Endothelial cell (in vitro differentiated cells): ENCODE measurements around the gene IKBKG. TPM values are rescaled to one million over a fixed set of nuclear protein-coding genes. Genes with fewer than 3 reads are reported as not detected.
"Not testable (repeated sequence)": the region's sequence is repeated elsewhere in the genome, so short reads cannot be mapped to it uniquely, and the experiment has no call there.

Experiments
- DNase-seq: peaks from one replicate; pipeline ENCODE4 v3.0.0; 2021; ENCODE audit warnings: low spot score
- H3K27ac Mint-ChIP-seq: one replicate; pipeline ENCODE4 v1.8.0; 2021; ENCODE audit warnings: mixed read lengths, inconsistent platforms; ENCODE audit not compliant: unreplicated experiment
- H3K27me3 Mint-ChIP-seq: one replicate; pipeline ENCODE4 v1.8.0; 2021; ENCODE audit warnings: mild to moderate bottlenecking, moderate library complexity, mixed read lengths, inconsistent platforms; ENCODE audit not compliant: unreplicated experiment
- H3K36me3 Mint-ChIP-seq: one replicate; pipeline ENCODE4 v1.8.0; 2021; ENCODE audit warnings: mild to moderate bottlenecking, low read depth, mixed read lengths, inconsistent platforms; ENCODE audit not compliant: unreplicated experiment
- H3K4me1 Mint-ChIP-seq: one replicate; pipeline ENCODE4 v1.8.0; 2021; ENCODE audit warnings: mild to moderate bottlenecking, mixed read lengths, inconsistent platforms; ENCODE audit not compliant: unreplicated experiment
- H3K4me3 Mint-ChIP-seq: one replicate; pipeline ENCODE4 v1.8.0; 2021; ENCODE audit warnings: mild to moderate bottlenecking, mixed read lengths, inconsistent platforms; ENCODE audit not compliant: unreplicated experiment
- H3K9me3 Mint-ChIP-seq: one replicate; pipeline ENCODE4 v1.8.0; 2021; ENCODE audit warnings: mixed read lengths, inconsistent platforms; ENCODE audit not compliant: unreplicated experiment
- total RNA-seq: library from RNA; stranded (reverse); fragmentation: NEBNext Ultra II Directional; extraction: Animal tissue kit (Norgen Biotek cat#: 25700); gene quantifications from one replicate; pipeline ENCODE4 v1.2.1, GENCODE V29; 2021; ENCODE audit not compliant: unreplicated experiment
- TF ChIP-seq, protein P1 (sequence below): fragments of 200-600 bp; sonication (generic); IDR thresholded peaks from one replicate; pipeline ENCODE4 v1.5.0; 2021; ENCODE audit warnings: antibody characterized with exemption; ENCODE audit not compliant: unreplicated experiment

The IKBKG gene
- total RNA-seq, 1 donor from 2014 or later = 23.0 TPM

DNA sequence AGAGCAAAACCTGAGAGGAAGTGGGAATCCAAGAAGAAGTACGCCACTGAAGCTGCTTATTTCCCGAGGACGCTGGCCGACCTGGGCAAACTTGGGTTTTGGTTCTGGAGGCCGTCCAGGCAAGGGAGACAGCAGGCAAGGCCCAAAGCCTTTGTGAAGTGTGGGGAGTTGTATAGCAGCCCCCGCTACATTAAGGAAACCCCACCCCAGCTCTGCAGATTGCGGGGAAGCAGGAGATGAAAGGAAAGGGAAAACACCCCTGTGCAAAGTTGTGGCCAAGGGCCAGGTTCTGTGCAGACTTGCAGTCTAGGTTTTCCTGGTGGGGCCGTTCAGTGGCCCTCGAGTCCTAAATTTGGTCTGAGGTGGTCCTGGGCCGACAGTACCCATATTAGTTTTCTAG, 25.6 kb downstream of the IKBKG start:
- H3K4me1 Mint-ChIP-seq, DNase-seq, H3K9me3 Mint-ChIP-seq, H3K4me3 Mint-ChIP-seq, H3K27me3 Mint-ChIP-seq, H3K36me3 Mint-ChIP-seq, H3K27ac Mint-ChIP-seq: not testable (repeated sequence)

DNA sequence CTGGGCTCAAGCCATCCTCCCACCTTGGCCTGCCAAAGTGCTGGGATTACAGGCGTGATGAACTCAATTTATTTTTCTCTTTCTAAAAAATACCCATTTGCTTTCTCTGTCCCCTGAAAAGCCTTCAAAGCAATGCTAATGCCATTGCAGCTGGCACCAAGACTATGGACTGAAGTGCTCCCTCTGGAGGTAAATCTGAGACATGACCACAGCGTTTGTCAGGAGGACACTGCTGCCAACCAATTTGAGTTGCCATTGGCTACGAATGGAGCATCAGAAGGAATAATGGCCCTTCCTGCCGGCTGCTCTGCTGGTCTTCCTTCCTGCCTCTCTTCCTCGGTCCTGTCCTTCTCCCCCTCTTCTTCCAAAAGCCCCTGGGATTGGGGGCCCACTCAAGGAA, 27.7 kb downstream of the IKBKG start:
- H3K4me1 Mint-ChIP-seq, H3K4me3 Mint-ChIP-seq, H3K27ac Mint-ChIP-seq, H3K36me3 Mint-ChIP-seq, H3K9me3 Mint-ChIP-seq, DNase-seq, H3K27me3 Mint-ChIP-seq: not testable (repeated sequence)

DNA sequence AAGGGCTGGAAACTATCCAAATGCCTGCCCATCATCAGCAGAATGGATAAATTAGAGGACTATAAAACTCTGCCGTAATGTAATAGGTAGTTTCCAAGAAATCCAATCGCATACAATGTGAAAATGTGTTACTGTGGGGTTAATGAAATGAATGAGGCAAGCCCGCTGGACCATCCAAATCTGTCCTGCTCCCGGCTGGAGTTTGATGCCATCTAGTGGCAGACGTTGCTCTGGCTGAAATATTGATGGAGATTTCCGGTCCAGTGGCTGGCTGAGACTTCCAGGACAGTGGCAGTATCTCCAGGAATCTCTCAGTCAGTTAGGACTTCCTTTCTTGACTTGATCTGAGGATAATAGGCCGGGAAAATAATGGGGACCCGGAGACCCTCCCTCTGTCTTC, 35.6 kb downstream of the IKBKG start:
- not testable (repeated sequence) for H3K4me1 Mint-ChIP-seq, H3K4me3 Mint-ChIP-seq, DNase-seq, H3K27me3 Mint-ChIP-seq, H3K27ac Mint-ChIP-seq, H3K36me3 Mint-ChIP-seq, H3K9me3 Mint-ChIP-seq

DNA sequence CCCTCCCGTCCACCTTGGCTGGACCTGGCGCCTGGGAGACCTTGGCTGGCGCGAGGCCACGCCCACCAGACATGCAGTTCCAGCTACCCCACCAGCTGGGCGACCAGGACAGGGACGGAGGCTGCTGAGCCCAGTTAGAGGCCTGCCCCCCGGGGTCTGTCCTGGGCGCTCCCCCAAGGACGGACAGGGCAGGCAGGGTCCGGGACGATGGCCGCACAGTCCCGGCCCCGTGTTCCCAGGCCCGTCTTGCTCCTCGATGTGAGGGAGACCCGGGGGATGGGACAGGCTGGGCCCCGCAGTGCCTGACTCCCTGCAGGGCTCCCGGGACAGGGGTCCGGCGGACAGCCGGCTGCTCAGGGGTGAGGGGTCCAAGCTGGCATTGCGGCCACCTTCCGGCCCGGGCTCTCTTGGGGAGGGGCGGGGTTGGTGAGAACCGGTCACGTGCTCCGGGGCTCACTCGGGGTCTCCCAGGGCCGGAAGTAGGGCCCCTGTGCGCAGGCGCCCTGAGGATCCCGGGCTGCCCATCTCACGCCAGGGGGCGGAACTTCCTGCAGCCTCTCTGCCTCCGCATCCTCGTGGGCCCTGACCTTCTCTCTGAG, 37.3 kb downstream of the IKBKG start, which contains the start of gene CTAG1A:
CTAG1A (plus strand) TSS at position 549 of the 599 bp plus-strand sequence. CDS start 74 bp downstream, outside the sequence.
- H3K4me3 Mint-ChIP-seq, H3K4me1 Mint-ChIP-seq, H3K27ac Mint-ChIP-seq, H3K36me3 Mint-ChIP-seq, H3K27me3 Mint-ChIP-seq, DNase-seq, H3K9me3 Mint-ChIP-seq: not testable (repeated sequence)

DNA sequence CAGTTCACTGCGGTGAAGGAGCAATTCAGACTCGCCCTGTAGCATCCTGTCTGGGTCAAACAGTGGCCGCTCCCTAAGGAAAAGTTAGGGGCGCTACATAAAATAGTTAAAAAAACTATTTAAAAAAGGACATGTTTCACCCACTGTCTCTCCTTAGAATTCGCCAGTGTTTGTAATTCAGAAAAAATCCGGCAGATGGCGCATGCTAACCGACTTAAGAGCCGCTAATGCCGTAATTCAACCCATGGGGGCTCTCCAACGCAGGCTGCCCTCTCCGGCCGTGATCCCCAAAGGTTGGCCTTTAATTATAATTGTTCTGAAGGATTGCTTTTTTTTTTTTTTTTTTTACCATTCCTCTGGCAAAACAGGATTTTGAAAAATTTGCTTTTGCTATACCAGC, 43.0 kb downstream of the IKBKG start:
- H3K4me1 Mint-ChIP-seq, DNase-seq, H3K27me3 Mint-ChIP-seq, H3K4me3 Mint-ChIP-seq, H3K27ac Mint-ChIP-seq, H3K36me3 Mint-ChIP-seq, H3K9me3 Mint-ChIP-seq: not testable (repeated sequence)

DNA sequence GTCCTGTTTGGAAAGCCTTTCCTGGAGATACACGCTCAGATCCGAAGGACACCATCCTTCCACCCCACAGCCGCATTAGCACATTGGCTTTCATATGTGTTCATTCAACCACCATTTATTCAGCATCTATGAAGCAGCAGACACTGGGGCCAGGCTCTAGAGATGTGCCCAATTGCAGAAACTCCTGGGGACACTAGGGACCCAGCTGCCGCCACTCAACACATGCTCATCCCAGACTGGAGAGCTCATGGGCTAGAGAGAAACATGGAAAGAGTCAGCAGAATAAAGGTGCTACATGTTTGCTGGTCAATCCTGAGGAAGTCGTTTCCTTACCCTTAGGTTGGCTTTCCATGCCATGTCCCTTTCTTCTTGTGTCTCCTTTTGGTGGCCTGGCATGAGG, 45.1 kb downstream of the IKBKG start:
- no peaks in the 10 kb centered on the region for H3K36me3 Mint-ChIP-seq
- no peaks in the 10 kb centered on the region for H3K4me1 Mint-ChIP-seq
- no peak overlapping the region for H3K4me3 Mint-ChIP-seq
- TF ChIP-seq, protein P1, sequence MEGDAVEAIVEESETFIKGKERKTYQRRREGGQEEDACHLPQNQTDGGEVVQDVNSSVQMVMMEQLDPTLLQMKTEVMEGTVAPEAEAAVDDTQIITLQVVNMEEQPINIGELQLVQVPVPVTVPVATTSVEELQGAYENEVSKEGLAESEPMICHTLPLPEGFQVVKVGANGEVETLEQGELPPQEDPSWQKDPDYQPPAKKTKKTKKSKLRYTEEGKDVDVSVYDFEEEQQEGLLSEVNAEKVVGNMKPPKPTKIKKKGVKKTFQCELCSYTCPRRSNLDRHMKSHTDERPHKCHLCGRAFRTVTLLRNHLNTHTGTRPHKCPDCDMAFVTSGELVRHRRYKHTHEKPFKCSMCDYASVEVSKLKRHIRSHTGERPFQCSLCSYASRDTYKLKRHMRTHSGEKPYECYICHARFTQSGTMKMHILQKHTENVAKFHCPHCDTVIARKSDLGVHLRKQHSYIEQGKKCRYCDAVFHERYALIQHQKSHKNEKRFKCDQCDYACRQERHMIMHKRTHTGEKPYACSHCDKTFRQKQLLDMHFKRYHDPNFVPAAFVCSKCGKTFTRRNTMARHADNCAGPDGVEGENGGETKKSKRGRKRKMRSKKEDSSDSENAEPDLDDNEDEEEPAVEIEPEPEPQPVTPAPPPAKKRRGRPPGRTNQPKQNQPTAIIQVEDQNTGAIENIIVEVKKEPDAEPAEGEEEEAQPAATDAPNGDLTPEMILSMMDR = no peak
- H3K27me3 Mint-ChIP-seq = peaks cover 1% of the 10 kb centered on the region
- H3K27ac Mint-ChIP-seq = no peak overlapping the region
- no peak for DNase-seq
- H3K9me3 Mint-ChIP-seq = no peaks in the 10 kb centered on the region

DNA sequence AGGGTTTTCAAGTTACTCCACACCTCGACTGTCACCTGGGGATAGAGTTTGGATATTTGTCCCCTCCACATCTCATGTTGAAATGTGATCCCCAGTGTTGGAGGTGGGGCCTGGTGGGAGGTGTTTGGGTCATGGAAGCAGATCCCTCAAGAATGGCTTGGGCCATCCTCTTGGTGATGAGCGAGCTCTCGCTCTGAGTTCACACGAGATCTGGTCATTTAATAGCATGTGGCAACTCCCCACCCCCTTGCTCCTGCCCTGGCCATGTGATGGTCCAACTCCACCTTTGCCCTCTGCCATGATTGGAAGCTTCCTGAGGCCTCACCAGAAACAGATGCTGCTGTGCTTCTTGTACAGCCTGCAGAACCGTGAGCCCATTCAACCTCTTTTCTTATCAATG, 45.8 kb downstream of the IKBKG start:
- TF ChIP-seq, protein P1 = no peak
- no peak for DNase-seq
- H3K9me3 Mint-ChIP-seq = no peaks in the 10 kb centered on the region
- H3K27me3 Mint-ChIP-seq = peaks cover 1% of the 10 kb centered on the region
- no peaks in the 10 kb centered on the region for H3K36me3 Mint-ChIP-seq
- no peak overlapping the region for H3K27ac Mint-ChIP-seq
- H3K4me3 Mint-ChIP-seq = no peak overlapping the region
- H3K4me1 Mint-ChIP-seq = no peaks in the 10 kb centered on the region
